IgD-negative memory B cell (primary cell): ENCODE data around the gene OOSP4A. TPM values are rescaled to one million over a fixed set of nuclear protein-coding genes. Genes with fewer than 3 reads are reported as not detected.
"Not testable (repeated sequence)": the region's sequence is repeated elsewhere in the genome, so short reads cannot be mapped to it uniquely, and the experiment has no call there.

Source experiments
- H3K27ac Mint-ChIP-seq, 3 donors: one replicate each; pipeline ENCODE4 v1.8.0; 2020 to 2022; ENCODE audit warnings: mild to moderate bottlenecking in 3 of 3, mixed read lengths in 3 of 3, moderate library complexity in 1 of 3
- H3K27me3 Mint-ChIP-seq: one replicate; pipeline ENCODE4 v1.8.0; 2021; ENCODE audit warnings: mixed read lengths
- H3K36me3 Mint-ChIP-seq: one replicate; pipeline ENCODE4 v1.8.0; 2020; ENCODE audit warnings: mild to moderate bottlenecking, mixed read lengths
- H3K4me1 Mint-ChIP-seq, 3 donors: one replicate each; pipeline ENCODE4 v1.8.0; 2020 to 2022; ENCODE audit warnings: mixed read lengths in 3 of 3, mild to moderate bottlenecking in 1 of 3
- H3K4me3 Mint-ChIP-seq, 4 donors: one replicate each; pipeline ENCODE4 v1.8.0; 2020 to 2022; ENCODE audit warnings: mild to moderate bottlenecking in 4 of 4, mixed read lengths in 4 of 4, moderate library complexity in 3 of 4
- H3K9me3 Mint-ChIP-seq, 3 donors: one replicate each; pipeline ENCODE4 v1.8.0; 2020 to 2021; ENCODE audit warnings: mixed read lengths in 3 of 3, mild to moderate bottlenecking in 1 of 3
- polyA plus RNA-seq: library from polyadenylated mRNA; unstranded; fragments of 300-500 nt; fragmentation: Illumina TruSeq; gene quantifications from one replicate; pipeline ENCODE4 v1.2.3, GENCODE V29; 2021

Gene OOSP4A
- polyA plus RNA-seq, 1 donor from 2014 or later, result not detected

- Mint-ChIP-seq H3K9me3 (peaks cover 0 to 5% (median 0%) of the 10 kb centered on the region in 3 donors), H3K27ac (no peak overlapping the region), H3K27me3 (no peaks in the 10 kb centered on the region), H3K36me3 (no peaks in the 10 kb centered on the region), H3K4me1 (no peaks in the 10 kb centered on the region), H3K4me3 (no peak overlapping the region)
Observed at GRCh38 chr11:59960502-59961381, 3.1 kb upstream of the OOSP4A start.

- Mint-ChIP-seq H3K4me1 (no peaks in the 10 kb centered on the region), H3K36me3 (no peaks in the 10 kb centered on the region), H3K27ac (no peak overlapping the region), H3K4me3 (no peak overlapping the region), H3K27me3 (no peaks in the 10 kb centered on the region), H3K9me3 (peaks cover 0 to 5% (median 0%) of the 10 kb centered on the region in 3 donors)
Observed at GRCh38 chr11:59962107-59962482, 1.7 kb upstream of the OOSP4A start.

GRCh38 chr11:59965424-59965823 lies 1.6 kb downstream of the OOSP4A start:
- Mint-ChIP-seq H3K9me3 (peaks cover 0 to 5% (median 0%) of the 10 kb centered on the region in 3 donors), H3K4me1 (no peaks in the 10 kb centered on the region), H3K27me3 (peaks cover 2% of the 10 kb centered on the region), H3K4me3 (no peak overlapping the region), H3K36me3 (no peaks in the 10 kb centered on the region), H3K27ac (no peak overlapping the region)

GRCh38 chr11:59966201-59966600 lies 2.4 kb downstream of the OOSP4A start:
- Mint-ChIP-seq H3K36me3 (no peaks in the 10 kb centered on the region), H3K9me3 (no peaks in the 10 kb centered on the region), H3K27ac (no peak overlapping the region), H3K4me1 (no peaks in the 10 kb centered on the region), H3K4me3 (peak overlapping the region in 1 of 4 donors; percentile 47), H3K27me3 (peaks cover 2% of the 10 kb centered on the region)

GRCh38 chr11:59967677-59968394 lies 4.0 kb downstream of the OOSP4A start:
- H3K4me3 Mint-ChIP-seq, result no peak overlapping the region
- peaks cover 2% of the 10 kb centered on the region for H3K27me3 Mint-ChIP-seq

GRCh38 chr11:59968395-59968783 lies 4.6 kb downstream of the OOSP4A start:
- Mint-ChIP-seq H3K4me3 (no peak overlapping the region), H3K4me1 (no peaks in the 10 kb centered on the region), H3K27me3 (peaks cover 2% of the 10 kb centered on the region), H3K36me3 (no peaks in the 10 kb centered on the region), H3K9me3 (no peaks in the 10 kb centered on the region), H3K27ac (no peak overlapping the region)

More at GRCh38 chr11:59967677-59968394, 4.0 kb downstream of the OOSP4A start:
- Mint-ChIP-seq H3K4me1 (no peaks in the 10 kb centered on the region), H3K9me3 (no peaks in the 10 kb centered on the region), H3K27ac (no peak overlapping the region), H3K36me3 (no peaks in the 10 kb centered on the region)

GRCh38 chr11:59973097-59973496 lies 9.3 kb downstream of the OOSP4A start:
- Mint-ChIP-seq H3K9me3 (no peaks in the 10 kb centered on the region), H3K27me3 (peaks cover 2% of the 10 kb centered on the region), H3K4me1 (no peaks in the 10 kb centered on the region), H3K4me3 (no peak overlapping the region), H3K36me3 (no peaks in the 10 kb centered on the region), H3K27ac (no peak overlapping the region)

GRCh38 chr11:59981106-59981770 lies 17.4 kb downstream of the OOSP4A start:
- Mint-ChIP-seq H3K36me3 (no peaks in the 10 kb centered on the region), H3K4me1 (no peaks in the 10 kb centered on the region), H3K27me3 (no peaks in the 10 kb centered on the region)

GRCh38 chr11:59982037-59982436 lies 18.2 kb downstream of the OOSP4A start:
- not testable (repeated sequence) for H3K36me3 Mint-ChIP-seq, H3K4me3 Mint-ChIP-seq, H3K27ac Mint-ChIP-seq, H3K4me1 Mint-ChIP-seq, H3K27me3 Mint-ChIP-seq, H3K9me3 Mint-ChIP-seq

More at GRCh38 chr11:59981106-59981770, 17.4 kb downstream of the OOSP4A start:
- H3K4me3 Mint-ChIP-seq, result no peak overlapping the region
- no peak overlapping the region for H3K27ac Mint-ChIP-seq
- peaks cover 0 to 4% (median 0%) of the 10 kb centered on the region in 3 donors for H3K9me3 Mint-ChIP-seq

GRCh38 chr11:59983212-59983611 lies 19.4 kb downstream of the OOSP4A start:
- Mint-ChIP-seq H3K27me3 (peaks cover 1% of the 10 kb centered on the region), H3K36me3 (no peaks in the 10 kb centered on the region)

GRCh38 chr11:59984368-59984767 lies 20.5 kb downstream of the OOSP4A start:
- Mint-ChIP-seq H3K27ac (no peak overlapping the region), H3K36me3 (no peaks in the 10 kb centered on the region)

More at GRCh38 chr11:59983212-59983611, 19.4 kb downstream of the OOSP4A start:
- peaks cover 0 to 7% (median 0%) of the 10 kb centered on the region in 3 donors for H3K9me3 Mint-ChIP-seq
- no peak overlapping the region for H3K27ac Mint-ChIP-seq
- no peak overlapping the region for H3K4me3 Mint-ChIP-seq
- H3K4me1 Mint-ChIP-seq, result no peaks in the 10 kb centered on the region

GRCh38 chr11:59990421-59990820 lies 26.6 kb downstream of the OOSP4A start:
- no peaks in the 10 kb centered on the region for H3K36me3 Mint-ChIP-seq
- H3K4me3 Mint-ChIP-seq, result peak overlapping the region in 1 of 4 donors; percentile 18
- no peak overlapping the region for H3K27ac Mint-ChIP-seq
- H3K27me3 Mint-ChIP-seq, result peaks cover 3% of the 10 kb centered on the region
- H3K4me1 Mint-ChIP-seq, result no peaks in the 10 kb centered on the region
- peaks cover 4 to 25% (median 9%) of the 10 kb centered on the region in 3 donors for H3K9me3 Mint-ChIP-seq

More at GRCh38 chr11:59984368-59984767, 20.5 kb downstream of the OOSP4A start:
- Mint-ChIP-seq H3K27me3 (peaks cover 1% of the 10 kb centered on the region), H3K4me1 (no peaks in the 10 kb centered on the region), H3K9me3 (peaks cover 0 to 6% (median 3%) of the 10 kb centered on the region in 3 donors), H3K4me3 (no peak overlapping the region)

- Mint-ChIP-seq H3K27me3 (peaks cover 2% of the 10 kb centered on the region), H3K27ac (peak overlapping the region in 1 of 3 donors; percentile 24), H3K4me3 (no peak overlapping the region), H3K36me3 (no peaks in the 10 kb centered on the region), H3K4me1 (no peaks in the 10 kb centered on the region), H3K9me3 (peaks cover 4 to 25% (median 7%) of the 10 kb centered on the region in 3 donors)
Observed at GRCh38 chr11:59992425-59992824, 28.6 kb downstream of the OOSP4A start.

GRCh38 chr11:59997800-59998199 lies 34.0 kb downstream of the OOSP4A start:
- Mint-ChIP-seq H3K27me3 (peaks cover 12% of the 10 kb centered on the region), H3K36me3 (no peaks in the 10 kb centered on the region), H3K27ac (no peak overlapping the region), H3K4me1 (no peaks in the 10 kb centered on the region), H3K4me3 (no peak overlapping the region), H3K9me3 (peaks cover 0 to under 1% (median 0%) of the 10 kb centered on the region in 3 donors)

GRCh38 chr11:59999691-60000090 lies 35.9 kb downstream of the OOSP4A start:
- no peaks in the 10 kb centered on the region for H3K4me1 Mint-ChIP-seq
- H3K27ac Mint-ChIP-seq, result no peak overlapping the region
- no peak overlapping the region for H3K4me3 Mint-ChIP-seq
- H3K27me3 Mint-ChIP-seq, result peaks cover 10% of the 10 kb centered on the region
- H3K36me3 Mint-ChIP-seq, result no peaks in the 10 kb centered on the region
- no peaks in the 10 kb centered on the region for H3K9me3 Mint-ChIP-seq
